K562 (cell line): Measurements from ENCODE around the gene ENTPD8. TPM values are rescaled to one million over a fixed set of nuclear protein-coding genes. Genes with fewer than 3 reads are reported as not detected.

ENCODE experiments used
- ATAC-seq: fragments of 200-7000 bp; cut with Tn5 transposase; 3 replicates; pipeline ENCODE4 v1.9.1; 2020; ENCODE audit warnings: moderate library complexity
- BruUV-seq: library from RNA; stranded (reverse); fragments of 400-500 nt; replicated peaks from 2 replicates; lab custom pipeline; 2021; lab: Mats Ljungman, UMichigan
- CTCF ChIA-PET: fragments of 300-600 bp; formaldehyde crosslinking; extraction: SDS; loops from one replicate; lab custom pipeline; 2021; ENCODE audit warnings: low intra/inter-chr PET ratio; lab: Yijun Ruan, JAX
- POLR2A ChIA-PET: fragments of 300-600, 350-650 bp; sonication (Branson Sonifier 250); formaldehyde crosslinking; extraction: SDS; loops from one replicate; lab custom pipeline; 2021; ENCODE audit warnings: antibody characterized with exemption, inconsistent platforms; lab: Yijun Ruan, JAX
- DNase-seq, 4 experiments: peaks; one replicate each; pipeline versions ENCODE4 v3.0.0 to v3.0.0-alpha.2; 2011 to 2018; ENCODE audit warnings: low spot score in 3 of 4, mixed read lengths in 3 of 4; ENCODE audit errors: extremely low read depth in 1 of 4
- FAIRE-seq: peaks from 2 replicates; lab custom pipeline; 2011; peaks lifted over from hg19 to GRCh38; lab: Jason Lieb, UNC
- H2AFZ ChIP-seq: 2 replicates; pipeline ENCODE4 v1.6.0; 2011; ENCODE audit warnings: low read depth, low read length, control low read depth, inconsistent platforms
- H3K27ac ChIP-seq: fragments of 200-600 bp; 3 replicates; pipeline ENCODE4 v1.8.0; 2011; ENCODE audit warnings: low read depth, mild to moderate bottlenecking, control low read depth, inconsistent platforms, low read length, moderate library complexity, mixed read lengths; ENCODE audit errors: extremely low read depth
- H3K27me3 ChIP-seq, 2 experiments: fragments of 300-600 bp in 1 of 2; 2 replicates in 1 of 2; 3 replicates in 1 of 2; pipeline versions ENCODE4 v1.6.0 to v1.8.0; 2011; ENCODE audit warnings: inconsistent platforms in 2 of 2, low read length in 2 of 2, mild to moderate bottlenecking in 1 of 2, mixed read lengths in 1 of 2, moderate library complexity in 1 of 2; ENCODE audit not compliant: control insufficient read depth in 2 of 2, insufficient read depth in 2 of 2
- H3K36me3 ChIP-seq: fragments of 300-600 bp; 3 replicates; pipeline ENCODE4 v1.8.0; 2011; ENCODE audit warnings: mild to moderate bottlenecking, low read length, inconsistent platforms; ENCODE audit not compliant: control insufficient read depth, insufficient read depth
- H3K4me1 ChIP-seq, 2 experiments: fragments of 200-600 bp in 1 of 2; replicated peaks in 1 of 2; 2 replicates in 1 of 2; 3 replicates in 1 of 2; pipeline versions ENCODE4 v1.5.1 to v1.8.0; 2011; ENCODE audit warnings: inconsistent platforms in 2 of 2, low read length in 2 of 2, mild to moderate bottlenecking in 1 of 2, mixed read lengths in 1 of 2, moderate library complexity in 1 of 2; ENCODE audit not compliant: control insufficient read depth in 2 of 2, insufficient read depth in 2 of 2
- H3K4me2 ChIP-seq: 2 replicates; pipeline ENCODE4 v1.6.1; 2011; ENCODE audit warnings: low read length, control low read depth, inconsistent platforms, mixed read lengths; ENCODE audit not compliant: insufficient read depth
- H3K4me3 ChIP-seq: fragments of 200-600 bp; sonication (generic), shearing (Covaris generic); 2 replicates; pipeline ENCODE4 v1.5.1; 2016; ENCODE audit warnings: control low read depth, inconsistent platforms
- H3K79me2 ChIP-seq: fragments of 200-600 bp; 3 replicates; pipeline ENCODE4 v1.8.0; 2011; ENCODE audit warnings: low read length, inconsistent platforms; ENCODE audit not compliant: control insufficient read depth, insufficient read depth
- H3K9ac ChIP-seq, 2 experiments: 2 replicates each; pipeline versions ENCODE4 v1.6.0 to v1.6.1; 2011; ENCODE audit warnings: low read depth in 2 of 2, low read length in 2 of 2, control low read depth in 1 of 2, inconsistent platforms in 1 of 2, mild to moderate bottlenecking in 1 of 2, mixed read lengths in 1 of 2; ENCODE audit not compliant: insufficient read depth in 1 of 2
- H3K9me1 ChIP-seq: one replicate; pipeline ENCODE4 v1.6.0; 2011; ENCODE audit warnings: inconsistent platforms, mild to moderate bottlenecking, low read length, moderate library complexity; ENCODE audit not compliant: control insufficient read depth, insufficient read depth
- H3K9me3 ChIP-seq: replicated peaks from 2 replicates; pipeline ENCODE4 v1.5.1; 2011; ENCODE audit warnings: low read depth, low read length, inconsistent platforms; ENCODE audit not compliant: control insufficient read depth, insufficient read depth
- H4K20me1 ChIP-seq: replicated peaks from 2 replicates; pipeline ENCODE4 v1.6.1; 2011; ENCODE audit warnings: low read length, inconsistent platforms, mixed read lengths; ENCODE audit not compliant: control insufficient read depth, insufficient read depth
- E2F3 ChIP-seq: fragments of 250-450 bp; sonication (Bioruptor Pico); IDR thresholded peaks from 2 replicates; pipeline ENCODE4 v1.4.0; 2020; ENCODE audit warnings: mild to moderate bottlenecking
- FOXP1 ChIP-seq: sonication (generic); formaldehyde crosslinking; IDR thresholded peaks from 2 replicates; pipeline ENCODE4 v1.8.0; 2022; ENCODE audit warnings: mild to moderate bottlenecking, missing genetic modification reagents
- RBM34 ChIP-seq: fragments of 200-400 bp; formaldehyde crosslinking; IDR thresholded peaks from 2 replicates; pipeline ENCODE4 v1.6.1; 2018; ENCODE audit warnings: low read length, borderline replicate concordance; ENCODE audit not compliant: insufficient read depth
- ZBTB9 ChIP-seq: fragments of 450-650 bp; formaldehyde crosslinking; IDR thresholded peaks from 2 replicates; pipeline ENCODE4 v1.4.0; 2020; ENCODE audit warnings: mild to moderate bottlenecking, moderate library complexity
- WGBS: fragments of 100-300 bp; shearing (Covaris generic); methylation state at CpG from one replicate; pipeline ENCODE4 v1.1.6; 2016; ENCODE audit warnings: low coverage, mixed read lengths; ENCODE audit not compliant: insufficient coverage; ENCODE audit errors: missing lambda C conversion rate; 5-methylcytosine and 5-hydroxymethylcytosine counted together
- in situ Hi-C: fragments of 300-500 bp; cut with MboI; formaldehyde crosslinking; loops from 4 replicates; pipeline ENCODE4 v1.15.0; 2018; ENCODE audit warnings: inconsistent platforms, mixed read lengths
- intact Hi-C: fragments of 100-400 bp; cut with micrococcal nuclease; formaldehyde crosslinking; loops from 2 replicates; pipeline ENCODE4 v1.14.2; 2022
- polyA plus RNA-seq, 8 experiments: library from polyadenylated mRNA; depleted of rRNA in 4 of 8; stranded (reverse) in 5 of 8; unstranded in 3 of 8; fragments of >200 nt; fragmentation: Nextera tagmentation in 2 of 8; fragmentation: Illumina TruSeq in 1 of 8; extraction: Ambion mirVana in 2 of 8; extraction: Trizol in 1 of 8; gene quantifications; 2 replicates each; pipeline versions ENCODE4 v1.2.1 to v1.2.3, GENCODE V29; 2011 to 2014; ENCODE audit warnings: inconsistent platforms in 1 of 8, missing spikeins in 1 of 8
- total RNA-seq, 7 experiments: library from RNA; depleted of rRNA in 6 of 7; stranded (reverse); fragments of >200 nt in 6 of 7; fragmentation: Illumina TruSeq in 2 of 7; extraction: Trizol in 2 of 7; gene quantifications; 2 replicates each; pipeline versions ENCODE4 v1.2.1 to v1.2.3, GENCODE V29; 2011 to 2021; ENCODE audit warnings: low replicate concordance in 1 of 7
- TF ChIP-seq, protein P1 (sequence below): conservative IDR thresholded peaks from 2 replicates; pipeline ENCODE4 v1.6.1; 2011; ENCODE audit warnings: low read depth, mild to moderate bottlenecking, low read length; ENCODE audit not compliant: control insufficient read depth

The ENTPD8 gene
- total and polyA plus RNA-seq, 9 of the 15 experiments (the other 6 are each of a cell fraction or from before 2014, with no cell fraction given), result 0.06 to 0.27 (median 0.19) TPM; not detected in 5

GRCh38 chr9:137391411-137391754, 49.8 kb downstream of the ENTPD8 start:
- CTCF ChIA-PET, result no interaction called here
- Histone ChIP-seq H3K79me2 (no peaks in the 10 kb centered on the region), H3K9ac (no peak overlapping the region; a peak in 1 of 4 replicates), H3K4me1 (peaks cover 0 to 66% of the 10 kb centered on the region in 2 experiments; a peak in 2 of 5 replicates), H3K36me3 (0 out of 3 replicates have a peak, but pooled peaks cover 2% of the 10 kb centered on the region), H3K27ac (no peak overlapping the region), H3K4me3 (no peak overlapping the region), H3K9me1 (no peaks in the 10 kb centered on the region), H4K20me1 (no peaks in the 10 kb centered on the region)
- DNase-seq, result no peak
- BruUV-seq, result no TSS peak
- no peak for FAIRE-seq
- intact Hi-C loops, result no loop called here
- TF ChIP-seq, protein P1, sequence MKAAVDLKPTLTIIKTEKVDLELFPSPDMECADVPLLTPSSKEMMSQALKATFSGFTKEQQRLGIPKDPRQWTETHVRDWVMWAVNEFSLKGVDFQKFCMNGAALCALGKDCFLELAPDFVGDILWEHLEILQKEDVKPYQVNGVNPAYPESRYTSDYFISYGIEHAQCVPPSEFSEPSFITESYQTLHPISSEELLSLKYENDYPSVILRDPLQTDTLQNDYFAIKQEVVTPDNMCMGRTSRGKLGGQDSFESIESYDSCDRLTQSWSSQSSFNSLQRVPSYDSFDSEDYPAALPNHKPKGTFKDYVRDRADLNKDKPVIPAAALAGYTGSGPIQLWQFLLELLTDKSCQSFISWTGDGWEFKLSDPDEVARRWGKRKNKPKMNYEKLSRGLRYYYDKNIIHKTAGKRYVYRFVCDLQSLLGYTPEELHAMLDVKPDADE, result no peak
- TF ChIP-seq ZBTB9 (CRISPR knock-in tag) (no peak), E2F3 (CRISPR knock-in tag) (no peak), RBM34 (no peak), FOXP1 (CRISPR knock-in tag) (no peak)
- TF ChIP-seq, all 486 proteins: peak for 0
- 100% methylated on average over 3 of the region's 22 CpGs for WGBS
- no peak overlapping the region for H2AFZ ChIP-seq
- in situ Hi-C loops, result no loop called here
- ATAC-seq, result no peak
- no peak overlapping the region for H3K4me2 ChIP-seq
- H3K27me3 ChIP-seq, result no peaks in the 10 kb centered on the region
- H3K9me3 ChIP-seq, result no peaks in the 10 kb centered on the region
- POLR2A ChIA-PET, result no interaction called here
